Nephron (organoid): ENCODE data around the gene SULT2B1.

Source experiments
- H3K27ac Mint-ChIP-seq, 3 experiments: 2 replicates each; pipeline ENCODE4 v1.8.0; 2020; ENCODE audit warnings: mixed read lengths in 3 of 3, mild to moderate bottlenecking in 2 of 3, moderate library complexity in 1 of 3
- H3K27me3 Mint-ChIP-seq: 2 replicates; pipeline ENCODE4 v1.8.0; 2021; ENCODE audit warnings: low read depth, mild to moderate bottlenecking, moderate library complexity, mixed read lengths
- H3K36me3 Mint-ChIP-seq: 2 replicates; pipeline ENCODE4 v1.8.0; 2020; ENCODE audit warnings: low read depth, mixed read lengths
- H3K4me1 Mint-ChIP-seq: 2 replicates; pipeline ENCODE4 v1.8.0; 2020; ENCODE audit warnings: mixed read lengths
- H3K4me3 Mint-ChIP-seq, 3 experiments: 2 replicates each; pipeline ENCODE4 v1.8.0; 2020; ENCODE audit warnings: mild to moderate bottlenecking in 3 of 3, mixed read lengths in 3 of 3, moderate library complexity in 2 of 3
- H3K9me3 Mint-ChIP-seq: 2 replicates; pipeline ENCODE4 v1.8.0; 2020; ENCODE audit warnings: mixed read lengths
- TF ChIP-seq, protein P1 (sequence below), 3 experiments: fragments of 200-600 bp; sonication (generic); IDR thresholded peaks; one replicate each; pipeline ENCODE4 v1.5.0; 2021; ENCODE audit warnings: antibody characterized with exemption in 3 of 3; ENCODE audit not compliant: unreplicated experiment in 3 of 3

SULT2B1 gene

DNA sequence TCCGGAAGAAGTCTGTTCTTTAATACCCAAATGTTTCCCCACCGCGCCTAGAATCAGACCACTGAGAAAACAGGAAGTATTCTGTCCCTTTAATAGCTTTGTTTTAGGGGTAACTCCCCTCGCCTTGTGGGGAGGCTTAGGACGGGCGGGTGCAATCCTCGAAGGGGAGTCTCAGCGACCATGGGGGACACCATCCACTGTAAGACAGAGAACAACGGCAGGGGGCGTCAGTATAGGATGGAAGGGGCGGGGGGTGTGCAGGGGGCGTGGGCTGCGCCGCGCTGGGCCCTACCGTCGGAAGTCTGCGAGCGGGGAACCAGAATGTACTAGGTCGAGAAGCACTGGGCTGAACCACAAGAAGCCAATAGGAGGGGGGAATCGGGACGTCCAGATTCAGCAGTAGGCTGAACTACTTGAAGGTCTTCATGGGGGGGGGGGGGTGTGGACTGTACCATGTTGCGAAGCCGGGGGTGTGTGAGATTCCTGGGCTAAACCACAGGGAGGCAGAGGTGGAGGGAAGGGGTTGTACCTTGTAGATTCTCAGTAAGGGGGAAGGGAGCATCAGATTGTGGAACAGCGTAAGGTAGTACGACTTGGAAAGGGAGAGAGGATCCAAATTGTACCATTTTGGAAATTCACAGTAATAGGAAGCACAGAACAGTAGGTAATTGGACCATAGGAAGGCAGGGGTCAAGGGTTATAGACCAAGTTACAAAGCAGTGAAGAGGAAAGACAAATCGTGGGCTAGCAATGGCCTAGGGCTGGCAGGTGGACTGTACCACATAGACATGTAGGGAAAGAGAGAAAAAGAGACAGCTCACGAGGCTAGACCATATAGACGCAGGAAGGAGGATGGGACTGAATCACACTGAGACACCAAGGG is 86.2 kb downstream of the SULT2B1 start:
- TF ChIP-seq, protein P1, sequence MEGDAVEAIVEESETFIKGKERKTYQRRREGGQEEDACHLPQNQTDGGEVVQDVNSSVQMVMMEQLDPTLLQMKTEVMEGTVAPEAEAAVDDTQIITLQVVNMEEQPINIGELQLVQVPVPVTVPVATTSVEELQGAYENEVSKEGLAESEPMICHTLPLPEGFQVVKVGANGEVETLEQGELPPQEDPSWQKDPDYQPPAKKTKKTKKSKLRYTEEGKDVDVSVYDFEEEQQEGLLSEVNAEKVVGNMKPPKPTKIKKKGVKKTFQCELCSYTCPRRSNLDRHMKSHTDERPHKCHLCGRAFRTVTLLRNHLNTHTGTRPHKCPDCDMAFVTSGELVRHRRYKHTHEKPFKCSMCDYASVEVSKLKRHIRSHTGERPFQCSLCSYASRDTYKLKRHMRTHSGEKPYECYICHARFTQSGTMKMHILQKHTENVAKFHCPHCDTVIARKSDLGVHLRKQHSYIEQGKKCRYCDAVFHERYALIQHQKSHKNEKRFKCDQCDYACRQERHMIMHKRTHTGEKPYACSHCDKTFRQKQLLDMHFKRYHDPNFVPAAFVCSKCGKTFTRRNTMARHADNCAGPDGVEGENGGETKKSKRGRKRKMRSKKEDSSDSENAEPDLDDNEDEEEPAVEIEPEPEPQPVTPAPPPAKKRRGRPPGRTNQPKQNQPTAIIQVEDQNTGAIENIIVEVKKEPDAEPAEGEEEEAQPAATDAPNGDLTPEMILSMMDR (IDR thresholded peaks at IDR 0.05; ENCODE audit: unreplicated experiment in 3 of 3): peak in 1 of 3 experiments; percentile 26
- H3K27ac Mint-ChIP-seq: peak overlapping the region; percentile 95 to 97 (median 97)
- H3K36me3 Mint-ChIP-seq: peaks cover 5% of the 10 kb centered on the region
- H3K4me3 Mint-ChIP-seq: peak overlapping the region; percentile 84 to 86 (median 86)
- H3K4me1 Mint-ChIP-seq: peaks cover 28% of the 10 kb centered on the region
- H3K9me3 Mint-ChIP-seq: no peaks in the 10 kb centered on the region
- no peaks in the 10 kb centered on the region for H3K27me3 Mint-ChIP-seq

DNA sequence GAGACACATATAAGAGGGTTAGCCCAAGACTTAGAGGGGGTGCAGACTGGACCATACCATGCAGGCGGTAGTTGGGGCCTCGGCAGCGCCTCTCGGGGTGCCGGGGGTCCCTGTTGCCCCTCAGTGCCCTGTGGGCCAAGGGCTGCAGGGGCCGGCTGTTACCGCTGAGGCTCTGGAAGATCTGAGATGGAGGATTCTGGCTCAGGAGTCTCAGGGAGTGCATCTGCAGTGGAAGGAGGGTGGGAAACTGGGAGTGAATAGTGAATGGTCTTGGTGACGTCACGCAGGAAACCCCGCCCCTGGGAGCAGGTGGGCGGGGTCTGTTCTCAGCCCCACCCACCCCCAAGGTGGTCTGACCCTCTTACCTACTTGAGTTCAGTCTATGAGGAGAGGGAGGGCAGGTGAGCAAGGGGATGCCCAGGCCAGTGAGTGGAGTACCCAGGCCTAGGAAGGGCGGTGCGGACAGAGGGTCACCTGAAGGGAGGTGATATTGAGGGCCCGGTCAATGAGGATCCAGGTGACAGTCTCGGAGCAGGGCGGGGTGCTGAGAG is 86.9 kb downstream of the SULT2B1 start:
- Mint-ChIP-seq H3K27ac (peak overlapping the region; percentile 95 to 97 (median 97)), H3K27me3 (no peaks in the 10 kb centered on the region), H3K4me1 (peaks cover 28% of the 10 kb centered on the region), H3K36me3 (peaks cover 5% of the 10 kb centered on the region), H3K9me3 (no peaks in the 10 kb centered on the region), H3K4me3 (peak overlapping the region; percentile 84 to 86 (median 86))
- TF ChIP-seq, protein P1 (IDR thresholded peaks at IDR 0.05; ENCODE audit: unreplicated experiment in 3 of 3): no peak

DNA sequence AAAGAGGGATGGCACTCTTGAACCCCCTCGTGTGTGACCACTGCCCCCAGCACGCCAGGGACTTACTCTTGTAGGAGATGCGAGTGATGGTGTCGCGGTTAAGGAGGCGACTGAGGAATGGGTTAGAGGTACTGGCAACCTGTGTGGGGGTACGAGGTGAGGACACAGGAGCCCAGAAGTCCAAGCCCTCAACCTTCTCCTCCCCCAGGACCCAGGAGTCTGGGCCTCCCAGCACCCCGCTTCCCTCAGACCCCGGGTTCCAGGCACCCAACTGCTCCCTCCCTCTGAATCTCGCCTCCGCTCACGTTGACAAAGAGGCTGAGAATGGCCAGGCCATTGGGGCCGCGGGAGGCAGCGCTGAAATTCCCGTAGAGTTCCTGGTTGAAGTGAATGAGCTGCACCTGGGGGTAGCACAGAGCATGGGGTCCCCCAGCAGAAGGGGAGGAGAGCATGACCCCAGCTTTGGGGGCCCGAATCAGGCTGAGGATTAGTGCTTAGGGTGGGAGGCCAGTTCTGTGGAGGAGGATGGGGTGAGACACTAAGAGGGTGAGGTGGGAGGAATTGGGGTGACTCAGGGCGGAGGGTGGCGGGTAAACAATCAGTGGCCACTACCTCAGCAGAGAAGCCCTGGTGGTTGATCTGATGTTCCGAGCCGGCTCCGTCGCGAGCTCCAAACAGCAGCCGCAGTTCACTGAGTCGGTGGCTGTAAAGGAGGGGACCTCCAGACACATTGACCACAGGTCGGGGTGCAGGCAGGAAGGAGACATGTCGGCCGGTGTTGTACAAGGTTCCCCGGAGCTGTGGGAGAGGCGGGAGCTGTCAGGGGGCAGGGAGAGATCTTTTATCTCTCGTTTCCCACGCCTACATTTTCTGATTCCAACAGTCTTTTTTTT is 87.8 kb downstream of the SULT2B1 start:
- H3K27me3 Mint-ChIP-seq: no peaks in the 10 kb centered on the region
- H3K4me3 Mint-ChIP-seq: peak overlapping the region in 2 of 3 experiments; percentile 15 to 26
- H3K36me3 Mint-ChIP-seq: peaks cover 5% of the 10 kb centered on the region
- peaks cover 27% of the 10 kb centered on the region for H3K4me1 Mint-ChIP-seq
- TF ChIP-seq, protein P1 (IDR thresholded peaks at IDR 0.05; ENCODE audit: unreplicated experiment in 3 of 3): no peak
- peak overlapping the region in 2 of 3 experiments; percentile 52 to 97 for H3K27ac Mint-ChIP-seq
- H3K9me3 Mint-ChIP-seq: no peaks in the 10 kb centered on the region

DNA sequence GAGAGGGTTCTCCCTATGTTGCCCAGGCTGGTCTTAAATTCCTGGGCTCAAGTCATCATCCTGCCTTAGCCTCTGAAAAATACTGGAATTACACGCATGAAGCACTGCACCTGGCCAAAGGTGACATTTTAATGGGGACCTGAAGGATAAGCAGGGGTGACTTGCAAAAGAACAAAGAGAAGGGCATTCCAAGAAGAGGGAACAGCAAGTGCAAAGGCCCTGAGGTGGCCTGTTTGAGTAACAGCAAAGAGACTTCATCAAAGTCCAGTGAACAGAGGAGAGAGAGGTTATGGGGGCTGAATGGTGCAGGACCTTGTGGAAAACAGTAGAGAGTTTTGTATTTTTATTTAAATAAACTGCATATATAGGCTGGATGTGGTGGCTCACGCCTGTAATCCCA is 89.9 kb downstream of the SULT2B1 start:
- Mint-ChIP-seq H3K36me3 (peaks cover 5% of the 10 kb centered on the region), H3K4me3 (peak overlapping the region in 2 of 3 experiments; percentile 22 to 58), H3K27me3 (no peaks in the 10 kb centered on the region), H3K4me1 (peaks cover 30% of the 10 kb centered on the region), H3K27ac (no peak overlapping the region), H3K9me3 (no peaks in the 10 kb centered on the region)
- TF ChIP-seq, protein P1 (IDR thresholded peaks at IDR 0.05; ENCODE audit: unreplicated experiment in 3 of 3): no peak

DNA sequence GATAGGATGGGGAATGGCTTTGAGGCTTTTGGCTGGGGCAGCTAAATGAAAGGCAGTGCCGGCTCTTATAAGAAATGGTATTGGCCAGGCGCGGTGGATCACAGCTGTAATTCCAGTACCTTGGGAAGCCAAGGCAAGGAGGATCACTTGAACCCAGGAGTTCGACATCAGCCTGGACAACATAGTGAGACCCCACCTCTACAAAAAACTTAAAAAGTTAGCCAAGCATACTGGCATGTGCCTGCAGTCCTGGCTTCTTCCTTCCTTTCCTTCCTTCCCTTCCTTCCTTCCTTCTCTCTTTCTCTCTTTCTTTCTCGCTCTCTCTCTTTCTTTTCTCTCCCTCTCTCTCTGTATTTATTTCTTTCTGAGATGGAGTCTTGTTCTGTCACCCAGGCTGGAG is 90.9 kb downstream of the SULT2B1 start:
- Mint-ChIP-seq H3K9me3 (no peaks in the 10 kb centered on the region), H3K4me3 (peak overlapping the region in 2 of 3 experiments; percentile 50 to 64), H3K36me3 (peaks cover 5% of the 10 kb centered on the region), H3K27me3 (no peaks in the 10 kb centered on the region), H3K4me1 (peaks cover 33% of the 10 kb centered on the region), H3K27ac (peak overlapping the region; percentile 9 to 79 (median 34))
- TF ChIP-seq, protein P1 (IDR thresholded peaks at IDR 0.05; ENCODE audit: unreplicated experiment in 3 of 3): no peak
